GM12878 (cell line): ENCODE data around the gene CIPC. TPM values are rescaled to one million over a fixed set of nuclear protein-coding genes. Genes with fewer than 3 reads are reported as not detected.
A peak's percentile ranks its signal among the peaks of the same experiment; 100 is the strongest.

Experiments used
- ASH2L ChIP-seq: fragments of 300-600, 200-600 bp; sonication (generic); IDR thresholded peaks from 2 replicates; pipeline ENCODE4 v1.6.1; 2017; ENCODE audit warnings: low read depth, mild to moderate bottlenecking, borderline replicate concordance
- BHLHE40 ChIP-seq, 2 experiments: fragments of 450-650 bp in 1 of 2; IDR thresholded peaks; 2 replicates each; pipeline ENCODE4 v1.6.1; 2011 to 2017; ENCODE audit warnings: low read depth in 2 of 2, borderline replicate concordance in 1 of 2, improper control_type of control experiment in 1 of 2, low read length in 1 of 2, mild to moderate bottlenecking in 1 of 2
- CEBPZ ChIP-seq: fragments of 150-350 bp; IDR thresholded peaks from 2 replicates; pipeline ENCODE4 v1.6.1; 2016; ENCODE audit warnings: low read depth, low read length
- CHD1 ChIP-seq: IDR thresholded peaks from 2 replicates; pipeline ENCODE4 v1.6.1; 2012; ENCODE audit warnings: low read depth, low read length, improper control_type of control experiment
- CHD2 ChIP-seq: IDR thresholded peaks from 2 replicates; pipeline ENCODE4 v1.6.1; 2011; ENCODE audit warnings: low read depth, low read length, improper control_type of control experiment, borderline replicate concordance
- CREB1 ChIP-seq: IDR thresholded peaks from 2 replicates; pipeline ENCODE4 v1.6.1; 2012; ENCODE audit warnings: low read depth, mild to moderate bottlenecking, inconsistent platforms
- FOXM1 ChIP-seq: IDR thresholded peaks from 2 replicates; pipeline ENCODE4 v1.6.1; 2012; ENCODE audit warnings: low read depth, mild to moderate bottlenecking, inconsistent platforms, low read length, moderate library complexity
- JUNB ChIP-seq: IDR thresholded peaks from 2 replicates; pipeline ENCODE4 v1.6.1; 2016; ENCODE audit warnings: antibody characterized with exemption, mild to moderate bottlenecking
- LARP7 ChIP-seq: fragments of 450-650 bp; IDR thresholded peaks from 2 replicates; pipeline ENCODE4 v1.6.1; 2017; ENCODE audit warnings: mild to moderate bottlenecking
- MEF2A ChIP-seq: IDR thresholded peaks from 2 replicates; pipeline ENCODE4 v1.6.1; 2011; ENCODE audit warnings: low read depth, mild to moderate bottlenecking, low read length, moderate library complexity; ENCODE audit not compliant: insufficient read depth
- MTA2 ChIP-seq: fragments of 450-650 bp; IDR thresholded peaks from 2 replicates; pipeline ENCODE4 v1.6.1; 2016; ENCODE audit warnings: low read depth, mild to moderate bottlenecking, moderate library complexity
- NFIC ChIP-seq: IDR thresholded peaks from 2 replicates; pipeline ENCODE4 v1.6.1; 2012; ENCODE audit warnings: low read depth, mild to moderate bottlenecking, inconsistent platforms, low read length, moderate library complexity
- NFXL1 ChIP-seq: fragments of 450-650 bp; IDR thresholded peaks from 2 replicates; pipeline ENCODE4 v1.6.1; 2017; ENCODE audit warnings: antibody characterized with exemption, mild to moderate bottlenecking, borderline replicate concordance
- NFYB ChIP-seq: IDR thresholded peaks from 2 replicates; pipeline ENCODE4 v1.6.1; 2011; ENCODE audit warnings: low read depth, mild to moderate bottlenecking, low read length, improper control_type of control experiment, moderate library complexity; ENCODE audit not compliant: insufficient read depth
- NR2C1 ChIP-seq: fragments of 450-650 bp; IDR thresholded peaks from 2 replicates; pipeline ENCODE4 v1.6.1; 2017; ENCODE audit warnings: antibody characterized with exemption, mild to moderate bottlenecking, moderate library complexity
- RBBP5 ChIP-seq: fragments of 200-600 bp; sonication (generic); conservative IDR thresholded peaks from 2 replicates; pipeline ENCODE4 v1.6.1; 2016
- RCOR1 ChIP-seq: conservative IDR thresholded peaks from 2 replicates; pipeline ENCODE4 v1.6.1; 2012; ENCODE audit warnings: low read depth, low read length, improper control_type of control experiment
- RELA ChIP-seq: fragments of 450-650 bp; IDR thresholded peaks from 2 replicates; pipeline ENCODE4 v1.8.0; 2014; ENCODE audit warnings: borderline replicate concordance; ENCODE audit not compliant: partially characterized antibody
- SMAD1 ChIP-seq: fragments of 450-650 bp; IDR thresholded peaks from 2 replicates; pipeline ENCODE4 v1.6.1; 2018; ENCODE audit warnings: mild to moderate bottlenecking, low read depth; ENCODE audit not compliant: partially characterized antibody
- SREBF2 ChIP-seq: IDR thresholded peaks from 2 replicates; pipeline ENCODE4 v1.6.1; 2012; ENCODE audit warnings: mild to moderate bottlenecking, low read length
- STAT3 ChIP-seq: IDR thresholded peaks from 2 replicates; pipeline ENCODE4 v1.6.1; 2011; ENCODE audit warnings: low read depth, low read length, improper control_type of control experiment
- YBX1 ChIP-seq: fragments of 450-650 bp; IDR thresholded peaks from 2 replicates; pipeline ENCODE4 v1.6.1; 2016; ENCODE audit warnings: antibody characterized with exemption
- ZBED1 ChIP-seq: IDR thresholded peaks from 2 replicates; pipeline ENCODE4 v1.6.1; 2016; ENCODE audit warnings: borderline replicate concordance
- ZBTB40 ChIP-seq: fragments of 450-650 bp; IDR thresholded peaks from 2 replicates; pipeline ENCODE4 v1.6.1; 2016; ENCODE audit warnings: mild to moderate bottlenecking, moderate library complexity, borderline replicate concordance
- ZNF24 ChIP-seq: fragments of 450-650 bp; IDR thresholded peaks from 2 replicates; pipeline ENCODE4 v1.6.1; 2017; ENCODE audit warnings: antibody characterized with exemption, mild to moderate bottlenecking
- polyA plus RNA-seq, 11 experiments: library from polyadenylated mRNA; depleted of rRNA in 4 of 11; unstranded in 6 of 11; stranded (reverse) in 5 of 11; fragments of >200 nt; fragmentation: Nextera tagmentation in 4 of 11; fragmentation: Illumina TruSeq in 1 of 11; extraction: Ambion mirVana in 4 of 11; extraction: Trizol in 1 of 11; gene quantifications; 1 replicate in 1 of 11; 2 replicates in 10 of 11; pipeline versions ENCODE4 v1.2.1 to v1.2.3, GENCODE V29; 2011 to 2016; ENCODE audit warnings: inconsistent platforms in 2 of 11, missing spikeins in 2 of 11, low read depth in 1 of 11
- total RNA-seq, 4 experiments: library from RNA; depleted of rRNA in 3 of 4; stranded (reverse); fragments of >200 nt in 3 of 4; fragmentation: Illumina TruSeq in 1 of 4; extraction: Trizol in 1 of 4; gene quantifications; 2 replicates each; pipeline versions ENCODE4 v1.2.1 to v1.2.3, GENCODE V29; 2013 to 2021

Gene CIPC
- total and polyA plus RNA-seq, 10 of the 15 experiments (the other 5 are each of a cell fraction or from before 2014, with no cell fraction given), result 5.6 to 29.5 (median 16.5) TPM

- TF ChIP-seq CEBPZ (no peak), JUNB (no peak), RELA (peak; percentile 50), CHD2 (no peak), CREB1 (no peak), MEF2A (no peak), LARP7 (peak; percentile 34; the same call in 1 of the 2 replicates), NFIC (no peak; the same call in 1 of the 2 replicates), NFXL1 (no peak), NFYB (no peak), ZNF24 (0 out of 2 replicates have a peak, but pooled peaks have one; percentile 16), NR2C1 (no peak), STAT3 (no peak), RCOR1 (no peak), FOXM1 (no peak; the same call in 1 of the 2 replicates), CHD1 (no peak), BHLHE40 (IDR thresholded peaks at IDR 0.05; ENCODE audit: borderline replicate concordance in 1 of 2, low read depth in 2 of 2, low read length in 1 of 2) (no peak), ZBED1 (no peak), SMAD1 (no peak), YBX1 (no peak), MTA2 (no peak), RBBP5 (no peak), SREBF2 (no peak), ASH2L (no peak), ZBTB40 (no peak)
Measured at GRCh38 chr14:77053046-77053841, 44.8 kb upstream of the CIPC start (continued).
